VCaP (cell line): ENCODE measurements around the gene DCDC2.

Experiments used
- H3K27ac ChIP-seq: fragments of 450-650 bp; 2 replicates; pipeline ENCODE4 v1.5.1; 2017
- TF ChIP-seq, protein P1 (sequence below): fragments of 450-650 bp; conservative IDR thresholded peaks from 2 replicates; pipeline ENCODE4 v1.5.1; 2017; ENCODE audit warnings: mild to moderate bottlenecking, moderate library complexity

The DCDC2 gene

DNA sequence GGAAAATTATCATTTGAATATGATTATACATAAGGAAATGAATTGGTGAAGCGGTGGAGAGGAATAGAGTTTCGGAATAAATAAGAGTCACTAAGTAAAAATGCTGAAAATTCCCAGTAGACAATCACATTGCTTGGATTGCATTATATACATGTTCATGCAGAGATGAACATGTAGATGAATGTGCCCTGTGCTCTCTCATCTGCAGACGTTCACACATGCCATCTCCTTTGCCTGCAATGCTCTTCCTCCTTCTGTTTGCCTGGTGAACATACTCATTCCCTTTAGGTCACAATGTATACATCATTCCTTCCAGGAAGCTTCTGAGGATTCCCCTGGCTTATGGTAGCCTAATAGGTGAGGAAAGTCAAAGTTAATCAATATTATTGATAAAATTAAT, 17.9 kb downstream of the DCDC2 start:
- H3K27ac ChIP-seq = peak overlapping the region; percentile 85; the same call in 1 of the 2 replicates
- TF ChIP-seq, protein P1, sequence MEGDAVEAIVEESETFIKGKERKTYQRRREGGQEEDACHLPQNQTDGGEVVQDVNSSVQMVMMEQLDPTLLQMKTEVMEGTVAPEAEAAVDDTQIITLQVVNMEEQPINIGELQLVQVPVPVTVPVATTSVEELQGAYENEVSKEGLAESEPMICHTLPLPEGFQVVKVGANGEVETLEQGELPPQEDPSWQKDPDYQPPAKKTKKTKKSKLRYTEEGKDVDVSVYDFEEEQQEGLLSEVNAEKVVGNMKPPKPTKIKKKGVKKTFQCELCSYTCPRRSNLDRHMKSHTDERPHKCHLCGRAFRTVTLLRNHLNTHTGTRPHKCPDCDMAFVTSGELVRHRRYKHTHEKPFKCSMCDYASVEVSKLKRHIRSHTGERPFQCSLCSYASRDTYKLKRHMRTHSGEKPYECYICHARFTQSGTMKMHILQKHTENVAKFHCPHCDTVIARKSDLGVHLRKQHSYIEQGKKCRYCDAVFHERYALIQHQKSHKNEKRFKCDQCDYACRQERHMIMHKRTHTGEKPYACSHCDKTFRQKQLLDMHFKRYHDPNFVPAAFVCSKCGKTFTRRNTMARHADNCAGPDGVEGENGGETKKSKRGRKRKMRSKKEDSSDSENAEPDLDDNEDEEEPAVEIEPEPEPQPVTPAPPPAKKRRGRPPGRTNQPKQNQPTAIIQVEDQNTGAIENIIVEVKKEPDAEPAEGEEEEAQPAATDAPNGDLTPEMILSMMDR = no peak

DNA sequence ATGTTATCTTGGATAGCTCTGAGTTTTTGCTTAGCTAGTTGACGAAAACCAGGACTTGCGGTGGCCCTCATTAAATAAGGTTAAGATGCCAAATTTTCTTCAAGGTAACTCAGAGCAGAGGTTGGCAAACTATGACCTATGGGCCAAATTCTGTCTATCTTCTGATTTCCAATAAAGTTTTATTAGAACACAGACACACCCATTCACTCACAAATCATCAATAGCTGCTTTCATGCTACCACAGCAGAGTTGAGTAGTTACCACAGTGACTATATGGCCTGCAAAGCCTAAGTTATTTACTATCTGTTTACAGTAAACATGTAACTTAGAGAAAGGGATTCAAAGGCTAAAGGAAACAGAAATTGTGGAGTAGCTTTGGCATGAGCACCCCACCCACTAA, 23.6 kb downstream of the DCDC2 start:
- TF ChIP-seq, protein P1 = no peak
- H3K27ac ChIP-seq = no peak overlapping the region

DNA sequence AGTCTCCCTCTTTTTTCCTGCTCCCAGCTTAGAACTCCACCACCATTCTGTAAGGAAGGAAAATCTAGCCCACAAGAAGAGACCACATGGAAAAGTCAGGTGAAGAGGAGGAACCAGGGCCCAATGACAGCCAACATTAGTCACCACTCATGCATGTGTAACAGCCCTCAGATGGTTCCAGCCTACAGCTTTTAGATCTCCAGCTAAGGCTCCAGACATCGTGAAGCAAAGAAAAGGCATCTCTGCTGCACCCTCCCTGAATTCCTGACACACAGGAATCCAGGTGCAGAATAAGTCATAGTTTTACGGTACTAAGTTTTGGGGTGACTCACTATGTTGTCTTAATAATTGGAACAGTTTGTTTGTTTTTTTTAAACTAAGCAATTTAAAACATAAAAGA, 25.5 kb downstream of the DCDC2 start:
- TF ChIP-seq, protein P1 = no peak
- no peak overlapping the region for H3K27ac ChIP-seq

DNA sequence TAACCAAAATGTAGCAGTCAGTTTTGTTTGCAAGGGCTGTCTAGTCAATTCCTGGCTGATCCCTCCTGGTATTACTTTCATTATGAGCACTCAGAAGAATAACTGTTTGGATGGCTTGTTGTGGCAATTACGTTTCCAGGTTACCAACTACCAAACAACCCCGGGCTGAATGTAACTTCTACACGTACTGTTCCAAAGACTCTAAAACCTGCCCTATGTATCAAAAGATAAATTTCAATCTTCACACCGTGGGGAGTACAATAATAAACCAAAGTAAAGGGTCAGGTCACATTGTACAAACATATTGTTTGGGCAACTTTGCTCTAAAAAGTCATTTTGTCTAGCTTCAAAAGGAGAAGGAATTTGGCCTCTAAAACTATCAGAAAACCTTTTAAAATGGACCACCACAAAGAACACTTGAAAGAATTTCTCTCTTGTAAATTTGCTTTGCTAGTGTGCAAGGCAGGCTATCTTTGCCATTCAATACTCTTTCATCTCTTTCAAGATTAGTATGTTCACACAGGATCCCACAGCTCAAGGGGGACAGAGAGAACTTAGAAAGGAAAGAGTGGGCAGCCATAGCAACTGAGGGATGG, 27.6 kb downstream of the DCDC2 start:
- no peak overlapping the region for H3K27ac ChIP-seq
- TF ChIP-seq, protein P1 = no peak

DNA sequence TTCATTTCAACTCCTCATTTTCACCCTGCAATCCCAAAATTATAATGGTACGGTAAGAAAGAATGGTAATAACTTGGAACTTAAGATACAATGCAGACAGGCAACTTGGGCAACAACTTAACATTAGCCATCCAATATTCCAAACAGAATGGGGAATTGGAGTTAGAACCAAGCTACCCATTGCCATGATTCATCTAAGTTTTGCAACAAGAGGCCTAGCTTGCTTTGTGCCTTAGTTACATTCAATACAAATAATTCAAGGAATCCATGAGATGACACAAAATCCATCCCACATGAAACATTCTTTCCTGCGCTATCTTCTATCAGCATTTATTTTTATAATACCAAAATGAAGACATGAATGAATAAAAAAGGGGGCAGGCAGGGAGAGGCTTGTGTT, 28.4 kb downstream of the DCDC2 start:
- TF ChIP-seq, protein P1 = no peak
- H3K27ac ChIP-seq = no peak overlapping the region; the same call in 1 of the 2 replicates

DNA sequence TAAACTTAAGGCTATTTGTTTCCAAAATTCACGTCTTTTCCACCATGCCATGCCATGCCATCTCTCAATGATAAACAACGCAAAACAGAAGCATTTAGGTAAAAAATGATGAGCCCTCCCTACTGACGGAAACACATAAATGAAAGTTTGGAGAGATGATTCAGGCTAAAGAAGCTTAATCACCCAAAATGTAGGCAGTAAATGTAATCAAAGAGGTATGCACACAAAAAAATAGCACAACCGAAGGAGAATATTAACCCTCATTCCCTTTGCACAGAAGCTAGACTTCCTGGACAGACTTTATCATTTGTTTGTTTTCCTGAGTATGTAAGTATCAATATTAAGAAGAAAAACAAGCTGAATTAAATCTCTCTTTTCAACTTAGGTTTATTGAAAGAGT, 28.8 kb downstream of the DCDC2 start:
- TF ChIP-seq, protein P1 = no peak
- H3K27ac ChIP-seq = peak overlapping the region; percentile 9; the same call in 1 of the 2 replicates

DNA sequence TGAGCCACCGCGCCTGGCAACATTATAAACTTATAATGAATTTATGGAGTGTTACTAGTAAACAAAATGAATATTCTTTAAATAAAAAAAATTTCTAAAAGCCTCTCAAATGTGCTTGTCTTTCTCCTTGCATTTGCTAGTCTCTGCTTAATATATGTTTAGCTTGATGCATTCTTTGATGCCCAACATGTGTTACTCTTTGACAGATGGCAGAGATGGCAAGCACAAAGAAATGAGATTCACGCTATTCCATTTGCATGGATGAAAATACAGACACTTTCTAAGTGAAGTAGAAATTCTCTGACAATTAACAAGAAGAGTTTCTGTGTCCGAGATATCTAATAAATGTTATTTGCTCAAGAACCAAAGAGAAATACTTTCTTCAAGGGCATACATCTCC, 30.1 kb downstream of the DCDC2 start:
- TF ChIP-seq, protein P1 = no peak
- no peak overlapping the region for H3K27ac ChIP-seq
